HEK293 (cell line): ENCODE results near the gene TMEM250.

Experiments used
- CTCF ChIA-PET: fragments of 350-600 bp; formaldehyde crosslinking; extraction: SDS; loops from one replicate; lab custom pipeline; 2021; ENCODE audit warnings: antibody characterized with exemption; lab: Yijun Ruan, JAX
- POLR2A ChIA-PET: fragments of 300-600 bp; formaldehyde crosslinking; extraction: SDS; loops from one replicate; lab custom pipeline; 2020; ENCODE audit warnings: antibody characterized with exemption, inconsistent platforms; lab: Yijun Ruan, JAX
- H3K27ac ChIP-seq: fragments of 200-500 bp; sonication (Bioruptor generic); 2 replicates; pipeline ENCODE4 v1.5.1; 2014; ENCODE audit warnings: low read depth, low read length, control low read depth, inconsistent platforms; ENCODE audit errors: extremely low read depth
- H3K36me3 ChIP-seq, 2 experiments: fragments of 200-500 bp in 1 of 2; sonication (Bioruptor generic) in 1 of 2; 1 replicate in 1 of 2; 2 replicates in 1 of 2; pipeline ENCODE4 v1.5.1; 2014 to 2017; ENCODE audit warnings: inconsistent platforms in 2 of 2, low read length in 2 of 2; ENCODE audit not compliant: control insufficient read depth in 2 of 2, insufficient read depth in 1 of 2
- H3K4me1 ChIP-seq: fragments of 200-500 bp; sonication (Bioruptor generic); 2 replicates; pipeline ENCODE4 v1.5.1; 2014; ENCODE audit warnings: mild to moderate bottlenecking, low read length, inconsistent platforms; ENCODE audit not compliant: control insufficient read depth, insufficient read depth
- H3K4me3 ChIP-seq: 2 replicates; pipeline ENCODE4 v1.5.1; 2011; ENCODE audit warnings: low read depth, mild to moderate bottlenecking, control low read depth, low read length, moderate library complexity
- H3K9me3 ChIP-seq: fragments of 200-500 bp; sonication (Bioruptor generic); 2 replicates; pipeline ENCODE4 v1.5.1; 2014; ENCODE audit warnings: low read depth, low read length, inconsistent platforms; ENCODE audit not compliant: control insufficient read depth, insufficient read depth
- CTCF ChIP-seq: fragments of 450-650 bp; formaldehyde crosslinking; IDR thresholded peaks from 2 replicates; pipeline ENCODE4 v1.5.1; 2016; ENCODE audit warnings: missing biosample characterization, missing genetic modification characterization
- HOXC10 ChIP-seq: sonication (generic); formaldehyde crosslinking; IDR thresholded peaks from 2 replicates; pipeline ENCODE4 v1.8.1; 2023; ENCODE audit warnings: mild to moderate bottlenecking, missing genetic modification reagents
- KLF16 ChIP-seq: fragments of 450-650 bp; formaldehyde crosslinking; IDR thresholded peaks from 2 replicates; pipeline ENCODE4 v1.5.1; 2017; ENCODE audit warnings: missing biosample characterization, missing genetic modification characterization
- MZF1 ChIP-seq: fragments of 450-650 bp; formaldehyde crosslinking; IDR thresholded peaks from 2 replicates; pipeline ENCODE4 v1.5.1; 2017; ENCODE audit warnings: missing biosample characterization, missing genetic modification characterization, borderline replicate concordance
- PATZ1 ChIP-seq: fragments of 450-650 bp; formaldehyde crosslinking; IDR thresholded peaks from 2 replicates; pipeline ENCODE4 v1.5.1; 2016; ENCODE audit warnings: missing biosample characterization, missing genetic modification characterization
- REPIN1 ChIP-seq: fragments of 450-650 bp; formaldehyde crosslinking; IDR thresholded peaks from 2 replicates; pipeline ENCODE4 v1.5.1; 2017; ENCODE audit warnings: missing biosample characterization, missing genetic modification characterization, low read depth
- TRIM28 ChIP-seq: IDR thresholded peaks from 2 replicates; pipeline ENCODE4 v1.6.1; 2011; ENCODE audit warnings: low read length, control low read depth, borderline replicate concordance
- WT1 ChIP-seq: fragments of 450-650 bp; formaldehyde crosslinking; IDR thresholded peaks from 2 replicates; pipeline ENCODE4 v1.5.1; 2016; ENCODE audit warnings: missing biosample characterization, missing genetic modification characterization
- ZBTB7A ChIP-seq: fragments of 450-650 bp; formaldehyde crosslinking; IDR thresholded peaks from 2 replicates; pipeline ENCODE4 v1.5.1; 2016; ENCODE audit warnings: low read depth, missing biosample characterization, missing genetic modification characterization
- ZIC2 ChIP-seq: fragments of 450-650 bp; formaldehyde crosslinking; IDR thresholded peaks from 2 replicates; pipeline ENCODE4 v1.5.1; 2016; ENCODE audit warnings: missing biosample characterization, missing genetic modification characterization
- ZNF112 ChIP-seq: fragments of 450-650 bp; formaldehyde crosslinking; IDR thresholded peaks from 2 replicates; pipeline ENCODE4 v1.5.0; 2017; ENCODE audit warnings: missing biosample characterization, missing genetic modification characterization
- ZNF175 ChIP-seq: fragments of 450-650 bp; formaldehyde crosslinking; IDR thresholded peaks from 2 replicates; pipeline ENCODE4 v1.5.1; 2016; ENCODE audit warnings: missing biosample characterization, missing genetic modification characterization
- ZNF335 ChIP-seq: fragments of 450-650 bp; formaldehyde crosslinking; conservative IDR thresholded peaks from 2 replicates; pipeline ENCODE4 v1.5.1; 2016; ENCODE audit warnings: missing biosample characterization, missing genetic modification characterization
- ZNF350 ChIP-seq: fragments of 450-650 bp; formaldehyde crosslinking; IDR thresholded peaks from 2 replicates; pipeline ENCODE4 v1.5.0; 2017; ENCODE audit warnings: missing biosample characterization, mild to moderate bottlenecking, missing genetic modification characterization
- ZNF362 ChIP-seq: fragments of 450-650 bp; formaldehyde crosslinking; IDR thresholded peaks from 2 replicates; pipeline ENCODE4 v1.5.1; 2016; ENCODE audit warnings: missing biosample characterization, missing genetic modification characterization
- ZNF394 ChIP-seq: fragments of 450-650 bp; formaldehyde crosslinking; IDR thresholded peaks from 2 replicates; pipeline ENCODE4 v1.5.1; 2016; ENCODE audit warnings: missing biosample characterization, missing genetic modification characterization, mild to moderate bottlenecking, moderate library complexity, borderline replicate concordance
- ZNF501 ChIP-seq: fragments of 450-650 bp; formaldehyde crosslinking; IDR thresholded peaks from 2 replicates; pipeline ENCODE4 v1.5.1; 2016; ENCODE audit warnings: missing biosample characterization, missing genetic modification characterization
- ZNF624 ChIP-seq: fragments of 450-650 bp; formaldehyde crosslinking; IDR thresholded peaks from 2 replicates; pipeline ENCODE4 v1.5.1; 2017; ENCODE audit warnings: missing biosample characterization, missing genetic modification characterization
- ZNF677 ChIP-seq: fragments of 450-650 bp; IDR thresholded peaks from 2 replicates; pipeline ENCODE4 v1.5.0; 2018; ENCODE audit warnings: missing biosample characterization, mild to moderate bottlenecking, missing genetic modification characterization, moderate library complexity
- ZNF768 ChIP-seq: fragments of 450-650 bp; formaldehyde crosslinking; IDR thresholded peaks from 2 replicates; pipeline ENCODE4 v1.5.1; 2018; ENCODE audit warnings: missing biosample characterization, mild to moderate bottlenecking, missing genetic modification characterization
- ZSCAN5A ChIP-seq: fragments of 450-650 bp; formaldehyde crosslinking; IDR thresholded peaks from 2 replicates; pipeline ENCODE4 v1.5.1; 2016; ENCODE audit warnings: missing biosample characterization, missing genetic modification characterization

The TMEM250 gene

DNA sequence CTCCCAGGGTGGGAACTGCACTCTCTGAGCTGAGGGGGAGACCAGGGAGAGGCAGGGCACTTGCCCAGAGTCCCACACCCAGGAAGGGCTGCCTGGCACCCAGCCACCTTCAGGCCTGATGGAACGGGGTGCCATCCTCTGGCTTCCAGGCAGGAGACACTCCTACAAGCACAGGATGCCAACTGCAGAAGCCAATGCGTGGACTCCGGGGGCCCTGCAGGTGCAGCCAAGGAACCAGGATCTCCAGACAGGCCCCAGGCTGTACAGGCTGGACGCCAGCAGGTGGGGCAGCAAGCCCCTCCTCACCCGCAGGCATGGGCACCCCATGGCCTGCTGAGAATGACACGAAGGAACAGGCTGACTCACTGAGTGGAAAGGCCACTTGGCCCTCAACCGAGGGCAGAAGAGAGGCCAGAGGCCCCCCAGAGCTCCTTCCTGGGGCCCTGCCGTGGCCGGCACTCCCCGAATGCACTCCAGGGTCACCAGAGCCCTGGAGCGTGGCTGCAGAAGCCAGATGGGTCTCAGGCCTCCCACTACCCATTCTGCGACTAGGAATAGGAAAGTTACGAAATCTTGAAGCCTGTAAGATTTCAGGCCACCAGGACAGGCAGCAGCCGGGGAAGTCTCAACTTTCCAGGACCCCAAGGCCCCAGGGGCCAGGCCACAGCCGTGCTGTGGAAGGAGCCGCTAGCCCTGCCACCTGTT, 39.3 kb downstream of the TMEM250 start:
- Histone ChIP-seq H3K9me3 (no peaks in the 10 kb centered on the region), H3K4me3 (no peak overlapping the region), H3K27ac (no peak overlapping the region), H3K36me3 (peaks cover 0 to 17% of the 10 kb centered on the region in 2 experiments; a peak in 1 of 3 replicates), H3K4me1 (no peaks in the 10 kb centered on the region)
- TF ChIP-seq ZNF677 (tag by site-specific recombination) (no peak), ZNF335 (tag by site-specific recombination) (peak; percentile 75), ZIC2 (peak; percentile 83), KLF16 (no peak), CTCF (tag by site-specific recombination) (peak; percentile 37; the same call in 1 of the 2 replicates), ZNF768 (no peak)
- CTCF ChIA-PET, result no interaction called here
- POLR2A ChIA-PET, result interaction anchor here (1.3 kb wide), 1 partner anchor 15 kb away, joined by 3 read pairs; no protein-coding TSS in a partner anchor

DNA sequence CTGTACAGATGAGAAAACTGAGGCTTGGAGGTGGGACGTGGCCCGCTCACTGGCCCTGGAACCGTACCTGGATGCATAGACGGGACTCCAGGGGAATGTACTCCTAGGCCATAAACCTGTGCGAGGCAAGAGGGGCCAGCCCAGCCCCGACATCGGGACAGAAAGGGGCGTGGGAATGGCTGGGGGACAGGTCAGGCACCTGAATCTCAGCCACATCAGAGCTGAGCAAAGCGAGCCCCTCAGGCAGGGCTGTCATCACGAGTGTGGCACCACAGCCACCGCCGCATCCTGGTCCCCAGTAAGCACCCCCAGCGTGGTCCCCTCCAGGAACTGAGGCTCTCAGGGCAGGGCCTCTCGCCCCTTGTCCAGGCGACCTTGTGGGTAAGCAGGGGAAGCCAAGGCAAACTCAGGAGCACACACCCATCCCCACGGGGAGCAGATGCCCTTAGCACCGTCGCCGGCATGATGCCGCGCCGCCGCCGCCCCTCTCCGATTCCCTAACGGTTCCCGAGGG, 40.1 kb downstream of the TMEM250 start:
- POLR2A ChIA-PET, result no interaction called here
- H3K4me1 ChIP-seq, result no peaks in the 10 kb centered on the region
- CTCF ChIA-PET, result interaction anchor here (0.5 kb wide), 1 partner anchor 61 kb away, joined by 3 read pairs; no protein-coding TSS in a partner anchor
- TF ChIP-seq ZNF624 (tag by site-specific recombination) (no peak), PATZ1 (tag by site-specific recombination) (no peak), ZNF350 (tag by site-specific recombination) (no peak), ZNF362 (tag by site-specific recombination) (no peak), HOXC10 (CRISPR knock-in tag) (no peak), ZNF394 (tag by site-specific recombination) (no peak), WT1 (tag by site-specific recombination) (no peak), ZSCAN5A (tag by site-specific recombination) (no peak), MZF1 (tag by site-specific recombination) (no peak), REPIN1 (tag by site-specific recombination) (no peak), ZNF501 (tag by site-specific recombination) (no peak), ZNF112 (tag by site-specific recombination) (no peak), ZNF175 (tag by site-specific recombination) (no peak), ZBTB7A (tag by site-specific recombination) (no peak), TRIM28 (no peak)
- H3K36me3 ChIP-seq, result peaks cover 0 to 15% of the 10 kb centered on the region in 2 experiments; a peak in 1 of 3 replicates
- no peak overlapping the region for H3K4me3 ChIP-seq
- no peaks in the 10 kb centered on the region for H3K9me3 ChIP-seq
- no peak overlapping the region for H3K27ac ChIP-seq
